ENCODE measurements around the gene GCKR.

The GCKR gene

GRCh38 chr2:27489498-27490397 lies 6.9 kb upstream of the GCKR start, which contains the start of gene IFT172:
IFT172 (minus strand) TSS chr2:27489743; CDS start chr2:27489653, 90 bp downstream.
- peaks cover 3% of the 10 kb centered on the region for H3K4me1 ChIP-seq (ENCODE audit: control insufficient read depth, insufficient read depth, low read length, poor library complexity, severe bottlenecking)
- H3K4me3 ChIP-seq (ENCODE audit: extremely low read depth, insufficient read depth, low read length, poor library complexity, severe bottlenecking), result peak within 1 kb of the TSS; percentile 58
- 4 to 6% methylated on average over 31 to 38 of the region's 43 CpGs for WGBS, 2 experiments (ENCODE audit: insufficient coverage in 2 of 2)
- H3K9me3 ChIP-seq (ENCODE audit: control insufficient read depth, low read length), result no peaks in the 10 kb centered on the region
- peak within 1 kb of the TSS; percentile 12 for H3K27ac ChIP-seq (ENCODE audit: low read depth, low read length, severe bottlenecking)
- no peaks in the 10 kb centered on the region for H3K36me3 ChIP-seq (ENCODE audit: control insufficient read depth, insufficient read depth, low read length)

GRCh38 chr2:27492557-27492956 lies 4.1 kb upstream of the GCKR start:
- no peak overlapping the region for H3K27ac ChIP-seq (ENCODE audit: low read depth, low read length, severe bottlenecking)
- no peaks in the 10 kb centered on the region for H3K36me3 ChIP-seq (ENCODE audit: control insufficient read depth, insufficient read depth, low read length)
- peaks cover 9% of the 10 kb centered on the region for H3K4me1 ChIP-seq (ENCODE audit: control insufficient read depth, insufficient read depth, low read length, poor library complexity, severe bottlenecking)
- no peak overlapping the region for H3K4me3 ChIP-seq (ENCODE audit: extremely low read depth, insufficient read depth, low read length, poor library complexity, severe bottlenecking)
- 92 to 100% methylated on average over 1 to 2 of the region's 4 CpGs for WGBS, 2 experiments (ENCODE audit: insufficient coverage in 2 of 2)
- H3K9me3 ChIP-seq (ENCODE audit: control insufficient read depth, low read length), result no peaks in the 10 kb centered on the region

DNA sequence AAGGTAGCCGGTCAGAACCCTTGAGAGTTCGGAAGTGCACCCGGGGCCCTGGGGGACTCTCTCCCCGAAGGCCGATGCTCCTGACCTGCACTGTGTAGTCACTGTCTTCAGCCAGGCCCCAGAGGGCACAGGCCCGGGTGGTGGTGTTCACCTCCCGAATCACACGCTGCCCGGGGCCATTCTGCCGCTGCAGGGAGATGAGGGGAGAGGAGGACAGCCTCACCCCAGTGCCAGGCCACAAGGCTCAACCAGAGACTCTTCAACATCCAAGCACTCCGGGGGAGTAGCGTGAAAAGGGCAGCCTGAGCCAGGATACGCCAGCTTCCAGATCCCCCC lies 2.7 kb upstream of the GCKR start:
- Histone ChIP-seq H3K4me1 (ENCODE audit: control insufficient read depth, insufficient read depth, low read length, poor library complexity, severe bottlenecking) (peaks cover 9% of the 10 kb centered on the region), H3K4me3 (ENCODE audit: extremely low read depth, insufficient read depth, low read length, poor library complexity, severe bottlenecking) (no peak overlapping the region), H3K9me3 (ENCODE audit: control insufficient read depth, low read length) (no peaks in the 10 kb centered on the region), H3K27ac (ENCODE audit: low read depth, low read length, severe bottlenecking) (no peak overlapping the region), H3K36me3 (ENCODE audit: control insufficient read depth, insufficient read depth, low read length) (no peaks in the 10 kb centered on the region)
- WGBS, 2 experiments (ENCODE audit: insufficient coverage in 2 of 2), result 79 to 81% methylated on average over 10 of the region's 13 CpGs

DNA sequence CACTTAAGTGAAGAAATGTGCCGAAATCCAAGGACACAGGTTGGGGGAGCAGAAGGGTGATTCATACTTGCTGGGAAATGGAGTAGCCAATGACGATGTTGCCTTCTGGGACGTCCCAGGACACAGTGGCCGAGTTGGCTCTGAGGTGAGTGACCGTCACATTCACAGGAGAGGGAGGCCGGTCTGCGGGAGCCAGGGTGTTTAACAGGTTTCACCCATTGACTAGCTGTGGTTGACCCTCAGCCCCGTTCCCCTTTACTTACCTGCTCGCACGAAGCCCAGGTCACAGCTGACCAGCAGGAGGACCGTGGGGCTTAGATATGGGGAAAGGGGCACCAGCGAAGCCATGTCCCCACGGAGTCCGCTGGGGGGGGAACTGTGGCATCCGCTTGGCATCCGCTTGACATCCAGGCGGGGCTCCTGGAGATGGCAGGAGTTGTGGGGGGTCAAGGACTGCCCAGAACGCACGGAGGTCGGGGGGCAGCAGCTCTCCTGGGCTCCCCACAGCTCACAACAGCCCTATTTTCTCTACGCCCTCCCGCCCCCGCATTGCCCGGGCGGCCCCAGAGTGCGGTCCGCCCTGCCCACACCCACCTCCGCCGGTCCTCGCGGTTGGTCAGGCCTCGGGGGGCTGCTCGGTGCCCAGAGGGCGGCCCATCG lies 2.2 kb upstream of the GCKR start:
- Histone ChIP-seq H3K27ac (ENCODE audit: low read depth, low read length, severe bottlenecking) (no peak overlapping the region), H3K36me3 (ENCODE audit: control insufficient read depth, insufficient read depth, low read length) (no peaks in the 10 kb centered on the region), H3K4me1 (ENCODE audit: control insufficient read depth, insufficient read depth, low read length, poor library complexity, severe bottlenecking) (peaks cover 9% of the 10 kb centered on the region), H3K4me3 (ENCODE audit: extremely low read depth, insufficient read depth, low read length, poor library complexity, severe bottlenecking) (peak overlapping the region; percentile 52), H3K9me3 (ENCODE audit: control insufficient read depth, low read length) (no peaks in the 10 kb centered on the region)
- WGBS, 2 experiments (ENCODE audit: insufficient coverage in 2 of 2), result 10 to 13% methylated on average over 16 to 25 of the region's 35 CpGs

GRCh38 chr2:27494944-27495554 lies 1.6 kb upstream of the GCKR start, which contains the start of gene FNDC4:
FNDC4 (minus strand) TSS chr2:27495200; CDS start chr2:27494679, 521 bp downstream.
- WGBS, 2 experiments (ENCODE audit: insufficient coverage in 2 of 2), result 0% methylated on average over 36 to 47 of the region's 70 CpGs
- H3K36me3 ChIP-seq (ENCODE audit: control insufficient read depth, insufficient read depth, low read length), result no peaks in the 10 kb centered on the region
- no peak within 1 kb of the TSS for H3K27ac ChIP-seq (ENCODE audit: low read depth, low read length, severe bottlenecking)
- peaks cover 9% of the 10 kb centered on the region for H3K4me1 ChIP-seq (ENCODE audit: control insufficient read depth, insufficient read depth, low read length, poor library complexity, severe bottlenecking)
- no peaks in the 10 kb centered on the region for H3K9me3 ChIP-seq (ENCODE audit: control insufficient read depth, low read length)
- peak within 1 kb of the TSS; percentile 52 for H3K4me3 ChIP-seq (ENCODE audit: extremely low read depth, insufficient read depth, low read length, poor library complexity, severe bottlenecking)

DNA sequence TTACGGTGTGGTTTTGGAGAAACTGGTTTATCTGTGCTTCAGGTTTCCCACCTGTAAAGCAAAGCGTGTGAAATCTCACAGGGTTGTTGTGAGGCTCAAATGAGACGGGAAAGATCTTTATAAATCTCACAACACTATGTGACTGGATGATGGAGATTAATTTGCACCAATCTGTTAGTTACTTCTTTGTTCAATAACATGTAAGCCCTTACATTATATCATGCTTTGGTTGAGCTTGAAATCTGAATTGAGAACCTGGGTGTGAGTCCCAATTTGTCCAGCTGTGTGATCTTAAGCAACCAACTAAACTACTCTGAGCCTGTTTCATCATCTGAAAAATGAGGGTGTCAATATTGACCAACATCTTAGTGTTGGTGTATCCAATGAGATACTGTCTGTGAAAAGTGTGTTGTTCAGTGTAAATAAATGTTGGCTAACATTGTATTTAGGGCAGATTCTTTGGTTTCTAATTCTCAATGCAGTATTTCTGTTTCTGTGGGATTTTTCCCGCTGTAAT lies 741 bp upstream of the GCKR start:
- WGBS, 2 experiments (ENCODE audit: insufficient coverage in 2 of 2), result 71% methylated on average over 1 of the region's 4 CpGs; no CpG with 5 or more reads in 1 of the 2 experiments
- no peak overlapping the region for H3K4me3 ChIP-seq (ENCODE audit: extremely low read depth, insufficient read depth, low read length, poor library complexity, severe bottlenecking)
- H3K36me3 ChIP-seq (ENCODE audit: control insufficient read depth, insufficient read depth, low read length), result no peaks in the 10 kb centered on the region

DNA sequence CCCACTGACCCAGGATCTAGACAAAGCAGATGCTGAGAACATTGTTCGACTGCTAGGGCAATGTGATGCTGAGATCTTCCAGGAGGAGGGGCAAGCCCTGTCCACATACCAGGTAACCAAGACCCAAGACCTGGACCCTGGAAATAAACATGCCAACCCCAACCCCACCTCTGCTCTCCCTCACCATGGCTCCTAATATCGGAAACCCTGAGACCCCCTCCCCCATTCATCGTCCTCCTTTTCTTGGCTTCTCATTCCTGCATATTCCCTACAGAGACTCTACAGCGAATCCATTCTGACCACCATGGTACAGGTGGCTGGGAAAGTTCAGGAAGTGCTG lies 619 bp downstream of the GCKR start:
- Histone ChIP-seq H3K4me1 (ENCODE audit: control insufficient read depth, insufficient read depth, low read length, poor library complexity, severe bottlenecking) (peaks cover 9% of the 10 kb centered on the region), H3K27ac (ENCODE audit: low read depth, low read length, severe bottlenecking) (no peak overlapping the region), H3K36me3 (ENCODE audit: control insufficient read depth, insufficient read depth, low read length) (no peaks in the 10 kb centered on the region), H3K4me3 (ENCODE audit: extremely low read depth, insufficient read depth, low read length, poor library complexity, severe bottlenecking) (no peak overlapping the region), H3K9me3 (ENCODE audit: control insufficient read depth, low read length) (no peaks in the 10 kb centered on the region)
- WGBS, 2 experiments (ENCODE audit: insufficient coverage in 2 of 2), result 54 to 72% methylated on average over 3 to 4 of the region's 4 CpGs

More for the DNA sequence above, 741 bp upstream of the GCKR start:
- Histone ChIP-seq H3K4me1 (ENCODE audit: control insufficient read depth, insufficient read depth, low read length, poor library complexity, severe bottlenecking) (peaks cover 9% of the 10 kb centered on the region), H3K27ac (ENCODE audit: low read depth, low read length, severe bottlenecking) (no peak overlapping the region), H3K9me3 (ENCODE audit: control insufficient read depth, low read length) (no peaks in the 10 kb centered on the region)

GRCh38 chr2:27498975-27499374 lies 2.3 kb downstream of the GCKR start:
- Histone ChIP-seq H3K4me1 (ENCODE audit: control insufficient read depth, insufficient read depth, low read length, poor library complexity, severe bottlenecking) (peaks cover 9% of the 10 kb centered on the region), H3K27ac (ENCODE audit: low read depth, low read length, severe bottlenecking) (no peak overlapping the region), H3K4me3 (ENCODE audit: extremely low read depth, insufficient read depth, low read length, poor library complexity, severe bottlenecking) (no peak overlapping the region), H3K9me3 (ENCODE audit: control insufficient read depth, low read length) (no peaks in the 10 kb centered on the region), H3K36me3 (ENCODE audit: control insufficient read depth, insufficient read depth, low read length) (no peaks in the 10 kb centered on the region)
- WGBS, 2 experiments (ENCODE audit: insufficient coverage in 2 of 2), result 94 to 100% methylated on average over 1 to 2 of the region's 3 CpGs

DNA sequence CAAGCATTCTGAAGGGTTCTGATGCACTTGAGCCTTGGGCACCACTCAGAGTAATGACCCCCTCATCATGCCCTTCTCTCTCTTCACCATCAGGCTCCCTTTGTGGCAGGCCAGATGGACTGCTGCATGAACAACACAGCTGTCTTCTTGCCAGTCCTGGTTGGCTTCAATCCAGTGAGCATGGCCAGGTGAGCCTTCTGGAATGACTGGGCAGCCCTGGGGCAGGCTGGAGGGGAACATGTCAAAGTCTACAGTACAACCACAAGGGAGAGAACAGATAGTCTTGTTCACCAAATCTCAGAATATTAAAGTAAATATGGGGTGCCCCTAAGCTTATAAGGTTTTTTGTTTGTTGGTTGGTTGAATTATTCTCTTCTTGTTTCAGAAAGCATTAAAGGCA lies 4.4 kb downstream of the GCKR start:
- H3K27ac ChIP-seq (ENCODE audit: low read depth, low read length, severe bottlenecking), result no peak overlapping the region
- peaks cover 6% of the 10 kb centered on the region for H3K4me1 ChIP-seq (ENCODE audit: control insufficient read depth, insufficient read depth, low read length, poor library complexity, severe bottlenecking)
- H3K36me3 ChIP-seq (ENCODE audit: control insufficient read depth, insufficient read depth, low read length), result no peaks in the 10 kb centered on the region
- no peaks in the 10 kb centered on the region for H3K9me3 ChIP-seq (ENCODE audit: control insufficient read depth, low read length)
- no peak overlapping the region for H3K4me3 ChIP-seq (ENCODE audit: extremely low read depth, insufficient read depth, low read length, poor library complexity, severe bottlenecking)

DNA sequence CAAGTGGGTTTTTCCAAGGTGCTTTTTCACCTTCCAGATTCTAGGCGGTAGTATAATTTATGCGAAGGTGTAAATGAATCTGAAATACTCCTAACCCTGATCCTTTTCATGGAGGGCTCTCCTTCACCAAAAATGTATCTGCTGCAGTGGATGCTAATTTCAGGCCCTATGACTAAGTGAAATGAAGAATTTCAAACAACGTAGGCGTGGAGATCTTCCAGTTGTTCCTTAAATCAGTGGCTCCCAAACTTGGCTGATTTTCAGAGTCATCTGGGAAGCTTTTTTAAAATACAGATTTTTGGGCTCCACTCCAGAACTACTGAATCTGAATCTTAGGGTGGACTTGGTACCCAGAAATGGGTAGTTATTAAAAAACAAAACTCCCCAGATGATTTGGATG lies 5.5 kb downstream of the GCKR start:
- peaks cover under 1% of the 10 kb centered on the region for H3K4me1 ChIP-seq (ENCODE audit: control insufficient read depth, insufficient read depth, low read length, poor library complexity, severe bottlenecking)
- H3K4me3 ChIP-seq (ENCODE audit: extremely low read depth, insufficient read depth, low read length, poor library complexity, severe bottlenecking), result no peak overlapping the region
- H3K36me3 ChIP-seq (ENCODE audit: control insufficient read depth, insufficient read depth, low read length), result no peaks in the 10 kb centered on the region
- no peaks in the 10 kb centered on the region for H3K9me3 ChIP-seq (ENCODE audit: control insufficient read depth, low read length)
- H3K27ac ChIP-seq (ENCODE audit: low read depth, low read length, severe bottlenecking), result no peak overlapping the region
- WGBS, 2 experiments (ENCODE audit: insufficient coverage in 2 of 2), result 97 to 100% methylated on average over 4 of the region's 4 CpGs

All from mesodermal cell (in vitro differentiated cells).